Cerebellar cortex (tissue), 1 donor: Measurements from ENCODE around the gene LHCGR.
"Not testable (repeated sequence)": the region's sequence is repeated elsewhere in the genome, so short reads cannot be mapped to it uniquely, and the experiment has no call there.

Experiments used
- DNase-seq: peaks from one replicate; pipeline ENCODE4 v3.0.0-alpha.2; 2015; ENCODE audit warnings: low spot score

Gene LHCGR

GRCh38 chr2:48739236-48739635 is 16.3 kb downstream of the LHCGR start:
- not testable (repeated sequence) for DNase-seq

DNA sequence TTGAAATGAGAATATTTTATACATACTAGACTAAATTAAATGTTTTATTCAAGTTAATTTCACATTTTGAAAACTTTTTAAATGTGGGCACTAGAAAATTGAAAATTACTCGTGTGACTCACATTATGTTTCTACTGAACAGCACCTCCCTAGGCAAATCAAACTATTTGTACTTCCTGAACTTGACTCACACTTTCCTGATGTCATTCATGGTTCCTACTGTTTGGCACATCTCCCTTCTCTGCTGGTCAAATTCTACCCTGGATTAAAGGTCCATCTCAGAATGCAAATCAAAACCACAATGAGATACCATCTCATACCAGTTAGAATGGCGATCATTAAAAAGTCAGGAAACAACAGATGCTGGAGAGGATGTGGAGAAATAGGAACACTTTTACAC is 16.7 kb downstream of the LHCGR start:
- DNase-seq = no peak

- no peak for DNase-seq
Measured at GRCh38 chr2:48736251-48736650, 19.3 kb downstream of the LHCGR start.

GRCh38 chr2:48734576-48735303 is 20.8 kb downstream of the LHCGR start:
- DNase-seq = no peak

DNA sequence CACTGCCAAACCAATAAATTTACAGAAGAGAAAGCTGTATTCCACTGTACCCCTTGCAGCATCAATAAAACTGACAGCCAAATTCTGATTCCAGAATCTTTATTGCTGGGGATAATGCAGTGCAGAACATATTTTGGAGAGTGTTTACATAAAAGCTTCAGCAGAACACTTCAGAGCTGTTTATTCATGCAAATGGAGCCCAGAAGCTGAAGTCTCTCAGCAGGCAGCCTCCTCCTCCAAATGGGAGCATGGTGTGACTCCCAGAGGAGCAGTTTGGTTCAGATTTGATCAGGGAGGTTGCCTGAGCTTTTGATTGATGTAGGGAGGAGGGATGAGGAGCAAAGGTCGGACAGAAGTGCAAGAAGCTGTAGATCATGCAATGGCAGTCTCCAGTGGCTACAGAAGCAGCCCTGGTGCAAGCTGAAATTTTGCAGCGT is 22.4 kb downstream of the LHCGR start:
- DNase-seq = no peak

DNA sequence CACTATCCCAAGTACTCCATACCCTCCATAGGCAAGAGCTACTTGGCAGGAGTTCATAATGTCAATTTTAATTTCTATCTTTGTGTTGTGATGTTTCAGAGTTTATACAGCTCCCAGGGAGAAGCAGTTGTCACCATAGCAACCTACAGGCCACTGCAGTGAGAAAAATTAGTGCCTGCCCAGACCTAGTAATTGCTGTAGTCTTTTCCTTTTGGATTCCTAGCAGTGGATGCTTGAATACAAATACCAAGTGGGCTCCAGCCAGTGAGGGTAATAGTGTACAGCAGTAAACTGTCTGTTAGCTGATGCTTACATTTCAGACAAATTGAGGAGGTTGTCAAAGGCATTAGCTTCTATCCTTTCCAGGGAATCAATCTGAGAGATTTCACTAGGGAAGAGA is 26.7 kb downstream of the LHCGR start:
- peak; percentile 36 for DNase-seq

- peak; percentile 8 for DNase-seq
Measured at GRCh38 chr2:48728295-48728694, 27.2 kb downstream of the LHCGR start.

GRCh38 chr2:48727560-48727959 is 28.0 kb downstream of the LHCGR start:
- no peak for DNase-seq

- DNase-seq = no peak
Measured at GRCh38 chr2:48725696-48726494, 29.6 kb downstream of the LHCGR start.

DNA sequence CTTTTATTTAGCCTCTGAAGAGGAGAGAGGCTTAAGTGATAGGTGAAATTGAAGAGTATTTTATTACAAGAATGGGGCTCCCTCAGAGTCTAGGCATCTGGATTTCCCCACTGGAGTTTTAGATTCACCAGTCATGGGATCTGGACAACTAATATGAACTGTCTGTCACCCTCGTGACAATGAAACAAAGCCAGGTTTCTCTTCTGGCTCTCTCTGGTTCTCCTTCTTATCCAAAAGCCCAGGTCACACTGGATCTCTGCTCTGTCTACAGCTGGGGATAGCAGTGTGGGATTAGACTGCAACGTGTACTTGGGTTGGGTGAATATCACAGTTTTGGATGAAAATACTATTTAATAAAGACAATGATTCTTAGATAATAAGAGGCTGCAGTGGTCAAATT is 31.2 kb downstream of the LHCGR start:
- no peak for DNase-seq

DNA sequence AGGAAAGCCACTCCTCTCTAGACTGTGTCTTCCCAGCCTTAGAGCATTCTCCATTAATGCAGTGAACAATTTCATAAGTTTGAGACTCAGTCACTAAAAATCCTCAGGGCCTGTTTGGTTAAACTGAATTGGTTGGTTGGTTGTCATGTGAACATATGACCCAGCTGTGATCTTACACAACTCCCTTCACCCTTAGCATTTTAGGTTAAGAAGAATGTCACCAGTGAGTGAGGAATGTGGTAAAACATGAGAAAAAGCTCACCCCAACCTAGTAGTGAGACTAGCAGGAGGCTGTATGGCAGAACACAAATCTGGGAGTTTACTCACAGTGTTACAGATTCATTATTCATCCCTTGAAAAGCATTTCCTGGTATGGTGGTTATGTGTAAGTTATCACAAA is 32.4 kb downstream of the LHCGR start:
- DNase-seq = no peak

DNA sequence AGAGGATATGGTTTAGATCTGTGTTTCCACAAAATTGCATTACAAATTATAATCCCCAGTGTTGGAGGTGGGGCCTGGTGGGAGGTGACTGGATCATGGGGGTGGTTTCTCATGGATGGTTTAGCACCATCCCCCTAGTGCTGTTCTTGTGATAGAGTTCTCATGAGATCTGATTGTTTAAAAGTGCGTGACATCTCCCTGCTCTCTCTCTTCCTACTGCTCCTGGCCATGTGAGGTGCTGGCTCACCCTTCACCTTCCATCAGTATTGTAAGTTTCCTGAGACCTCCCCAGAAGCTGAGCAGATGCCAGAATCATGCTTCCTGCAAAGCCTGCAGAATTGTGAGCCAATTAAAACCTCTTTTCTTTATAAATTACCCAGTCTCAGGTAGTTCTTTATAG is 33.1 kb downstream of the LHCGR start:
- no peak for DNase-seq

GRCh38 chr2:48721158-48721557 is 34.4 kb downstream of the LHCGR start:
- DNase-seq = no peak

GRCh38 chr2:48719480-48720177 is 35.9 kb downstream of the LHCGR start:
- DNase-seq = no peak

- no peak for DNase-seq
Measured at GRCh38 chr2:48717846-48718245, 37.7 kb downstream of the LHCGR start.

DNA sequence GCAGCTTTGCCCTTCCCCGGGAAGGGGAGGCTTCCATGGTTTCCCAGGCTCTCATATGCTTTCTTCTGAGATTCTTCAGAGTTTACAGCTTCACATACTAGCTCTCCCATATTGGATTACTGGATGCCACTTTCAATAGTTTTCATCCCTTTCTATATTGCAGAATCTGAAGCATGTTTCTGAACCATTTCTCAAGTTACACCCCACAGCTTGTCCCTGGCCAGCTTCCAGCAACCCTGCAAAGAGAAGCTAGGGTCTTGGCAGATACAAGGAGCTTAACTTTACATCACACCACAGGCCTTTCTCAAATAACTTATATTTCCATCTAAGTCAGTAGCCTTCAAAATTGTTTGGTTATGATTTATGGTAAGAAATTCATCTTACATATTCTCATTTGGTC is 39.6 kb downstream of the LHCGR start:
- DNase-seq = no peak

DNA sequence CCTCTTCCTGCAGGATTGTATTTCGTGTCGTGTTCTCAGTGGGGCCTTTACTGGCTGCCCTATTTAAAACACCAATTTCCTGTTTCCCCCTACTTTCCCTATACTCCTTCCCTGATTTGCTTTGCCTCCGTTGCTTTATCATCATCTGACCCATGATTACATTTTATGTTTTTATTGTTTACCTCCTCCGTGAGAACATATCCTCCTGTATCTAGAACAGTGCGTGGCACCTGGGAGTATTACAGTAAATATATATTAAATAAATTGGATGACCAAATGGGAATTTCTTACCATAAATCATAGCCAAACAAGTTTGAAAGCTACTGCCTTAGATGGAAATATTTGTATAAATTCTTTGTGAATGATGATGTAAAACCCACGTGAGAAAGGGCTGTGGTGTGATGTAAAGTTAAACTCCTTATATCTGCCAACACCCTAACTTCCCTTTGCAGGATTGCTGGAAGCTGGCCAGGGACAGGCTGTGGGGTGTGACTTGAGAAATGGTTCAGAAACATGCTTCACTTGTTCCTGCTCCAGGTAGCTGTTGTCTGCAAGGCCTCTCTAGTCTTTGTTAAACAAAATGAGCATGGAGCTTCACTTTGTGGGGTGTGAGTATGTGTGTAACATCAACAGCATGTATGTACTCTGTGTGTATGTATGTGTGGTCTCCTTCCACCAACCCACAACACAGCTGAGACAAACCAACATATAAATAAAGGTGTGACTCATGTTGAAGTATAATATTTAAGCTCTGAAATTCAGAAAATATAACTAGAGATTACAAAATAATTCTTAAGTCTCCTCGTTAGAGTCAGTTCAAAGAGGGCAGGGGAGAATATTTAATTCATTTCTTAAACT is 40.3 kb downstream of the LHCGR start:
- DNase-seq = no peak

DNA sequence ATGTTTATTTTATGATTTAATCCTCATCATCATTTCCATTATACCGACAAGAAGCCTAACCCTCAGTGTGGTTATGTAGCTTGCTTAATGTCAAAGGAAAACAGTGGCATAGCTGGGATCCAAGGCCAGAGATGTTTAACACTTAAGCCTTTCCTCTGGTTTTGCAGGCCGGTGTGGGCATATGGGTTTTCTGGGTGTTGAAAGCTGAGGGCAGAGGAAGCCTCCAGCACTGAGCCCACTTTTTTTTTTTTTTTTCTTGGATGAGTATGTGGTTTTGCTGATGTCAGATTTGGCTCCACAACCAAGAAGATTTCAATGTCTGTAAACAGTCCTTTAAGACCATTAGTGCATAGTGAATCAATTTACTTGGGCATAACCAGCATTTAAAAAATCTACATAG is 41.3 kb downstream of the LHCGR start:
- DNase-seq = no peak

GRCh38 chr2:48713647-48714046 is 41.9 kb downstream of the LHCGR start:
- DNase-seq = no peak

GRCh38 chr2:48712151-48712550 is 43.4 kb downstream of the LHCGR start:
- no peak for DNase-seq

DNA sequence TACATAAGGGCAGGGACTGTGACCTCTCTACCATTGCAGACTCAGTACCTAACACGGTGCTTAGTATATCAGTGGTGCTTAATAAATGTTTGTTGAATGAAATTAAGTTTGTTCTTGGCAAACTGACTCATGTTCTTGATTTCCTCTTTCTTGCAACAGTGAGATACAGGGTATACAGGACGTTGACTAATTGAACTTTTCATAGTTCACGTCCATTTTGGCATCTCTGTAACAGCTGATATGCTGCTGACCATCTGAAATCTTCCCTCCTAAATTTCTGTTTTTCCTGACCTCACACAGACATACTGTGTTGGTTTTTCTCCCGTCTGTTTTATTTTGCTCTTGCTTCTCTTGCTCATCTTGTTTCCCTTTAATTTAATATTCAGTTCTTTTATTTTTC is 44.2 kb downstream of the LHCGR start:
- no peak for DNase-seq
